T1000 (cell line): ENCODE data around the gene ST8SIA1.
"Not testable (repeated sequence)": the region's sequence is repeated elsewhere in the genome, so short reads cannot be mapped to it uniquely, and the experiment has no call there.

Experiments
- DNase-seq: peaks from one replicate; lab custom pipeline; 2025; ENCODE audit warnings: mixed read lengths; lab: John Stamatoyannopoulos, UW

ST8SIA1 gene

DNA sequence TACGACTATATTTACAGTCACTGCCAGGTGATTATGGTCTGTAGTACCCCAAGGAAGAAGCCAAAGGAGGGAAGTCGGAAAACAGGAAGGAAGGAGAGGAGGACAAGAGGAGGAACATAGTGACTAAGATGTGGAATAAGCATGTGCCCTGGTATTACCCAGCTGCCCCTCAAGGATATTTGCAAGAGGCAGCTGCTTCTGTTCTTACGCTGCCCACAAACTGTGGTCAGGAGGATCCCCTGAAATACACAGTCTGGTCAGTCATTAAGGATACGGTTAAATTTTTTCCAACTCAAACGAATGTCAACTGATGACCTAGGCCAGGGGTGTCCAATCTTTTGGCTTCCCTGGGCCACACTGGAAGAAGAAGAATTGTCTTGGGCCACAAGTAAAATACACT lies 162.0 kb downstream of the ST8SIA1 start:
- DNase-seq = no peak

DNA sequence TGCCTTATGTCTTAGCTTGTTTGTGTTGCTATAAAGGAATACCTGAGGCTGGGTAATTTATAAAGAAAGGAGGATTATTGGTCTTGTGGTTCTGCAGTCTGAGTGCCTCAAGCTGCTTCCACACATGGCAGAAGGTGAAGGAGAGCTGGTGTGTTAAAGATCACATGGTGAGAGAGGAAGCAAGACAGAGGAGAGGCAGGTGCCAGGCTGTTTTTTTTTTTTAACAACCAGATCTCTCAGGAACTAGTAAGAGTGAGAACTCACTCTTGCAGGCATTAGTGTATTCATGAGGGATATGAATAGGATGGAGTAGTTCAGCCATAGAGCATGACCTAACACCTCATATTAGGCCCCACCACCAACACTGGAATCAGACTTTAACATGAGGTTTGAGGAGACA lies 165.1 kb downstream of the ST8SIA1 start:
- DNase-seq = no peak

DNA sequence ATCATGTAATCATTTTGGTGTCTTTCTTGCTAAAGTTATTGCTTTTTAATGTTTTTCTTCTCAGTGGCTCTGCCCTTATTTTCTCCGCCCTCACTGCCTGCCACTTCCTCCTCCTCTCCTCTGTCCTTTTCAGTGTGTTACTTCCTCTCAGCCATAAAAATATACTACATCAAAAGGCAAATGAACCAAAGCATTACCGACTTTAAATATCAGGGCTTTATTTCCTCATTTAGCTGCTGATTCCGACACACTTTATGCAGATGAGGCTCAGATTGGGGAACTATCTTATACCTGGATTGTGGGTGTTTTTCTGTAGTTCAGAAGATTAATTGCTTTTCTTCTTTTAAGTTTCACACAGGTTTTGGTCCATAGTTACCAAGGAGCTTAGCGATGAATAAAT lies 170.4 kb downstream of the ST8SIA1 start:
- no peak for DNase-seq

DNA sequence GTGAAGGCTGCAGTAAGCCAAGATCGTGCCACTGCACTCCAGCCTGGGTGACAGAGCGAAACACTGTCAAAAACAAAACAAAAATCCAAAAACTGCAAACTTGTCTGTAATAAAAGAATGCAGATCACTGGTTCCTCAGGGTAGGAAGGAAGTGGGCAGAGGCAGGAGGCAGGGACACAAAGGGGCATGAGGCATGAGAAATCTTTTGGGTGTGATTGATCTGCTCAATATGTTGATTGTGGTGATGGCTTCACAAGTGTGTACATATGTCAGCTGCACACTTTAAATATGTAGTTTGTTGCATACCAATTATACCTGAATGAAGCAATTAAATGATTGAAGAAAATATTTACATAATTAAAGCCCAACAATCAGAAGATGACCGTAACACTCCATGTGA lies 170.9 kb downstream of the ST8SIA1 start:
- no peak for DNase-seq

DNA sequence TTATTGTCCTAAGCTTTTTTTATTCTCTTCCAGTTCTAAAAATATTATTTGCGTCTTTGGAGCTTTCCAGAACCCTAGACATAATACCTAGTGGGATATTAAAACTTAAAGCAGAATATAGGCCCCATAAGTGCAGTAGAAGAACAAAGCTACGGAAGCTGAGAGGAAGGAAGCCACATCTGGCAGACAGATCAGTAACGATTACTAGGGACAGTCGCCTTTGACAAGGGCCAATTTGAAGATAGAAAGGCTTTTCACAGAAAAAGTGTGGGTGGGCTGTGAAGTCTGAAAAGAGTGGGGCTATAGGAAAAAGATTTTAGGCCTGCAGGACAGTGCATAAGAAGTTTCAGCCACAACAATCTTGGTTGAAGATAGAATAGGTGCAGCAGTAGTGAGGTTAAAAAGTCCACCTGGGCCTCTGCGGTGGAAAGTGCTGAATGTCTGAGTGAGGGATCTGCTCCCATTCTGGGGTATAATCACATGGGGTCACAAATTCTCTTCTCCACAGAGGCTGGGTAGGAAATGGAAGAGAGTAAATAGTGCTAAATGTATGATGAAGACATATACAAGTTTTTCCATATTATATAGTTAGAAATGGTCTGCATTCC lies 174.0 kb downstream of the ST8SIA1 start:
- no peak for DNase-seq

DNA sequence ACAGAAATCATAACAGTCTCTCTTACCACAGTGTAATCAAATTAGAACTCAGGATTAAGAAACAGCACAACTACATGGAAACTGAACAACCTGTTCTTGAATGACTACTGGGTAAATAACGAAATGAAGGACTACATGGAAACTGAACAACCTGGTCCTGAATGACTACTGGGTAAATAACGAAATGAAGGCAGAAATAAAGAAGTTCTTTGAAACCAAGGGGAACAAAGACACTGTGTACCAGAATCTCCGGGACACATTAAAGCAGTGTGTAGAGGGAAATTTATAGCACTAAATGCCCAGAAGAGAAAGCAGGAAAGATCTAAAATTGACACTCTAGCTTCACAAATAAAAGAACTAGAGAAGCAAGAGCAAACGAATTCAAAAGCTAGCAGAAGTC lies 185.2 kb downstream of the ST8SIA1 start:
- not testable (repeated sequence) for DNase-seq

DNA sequence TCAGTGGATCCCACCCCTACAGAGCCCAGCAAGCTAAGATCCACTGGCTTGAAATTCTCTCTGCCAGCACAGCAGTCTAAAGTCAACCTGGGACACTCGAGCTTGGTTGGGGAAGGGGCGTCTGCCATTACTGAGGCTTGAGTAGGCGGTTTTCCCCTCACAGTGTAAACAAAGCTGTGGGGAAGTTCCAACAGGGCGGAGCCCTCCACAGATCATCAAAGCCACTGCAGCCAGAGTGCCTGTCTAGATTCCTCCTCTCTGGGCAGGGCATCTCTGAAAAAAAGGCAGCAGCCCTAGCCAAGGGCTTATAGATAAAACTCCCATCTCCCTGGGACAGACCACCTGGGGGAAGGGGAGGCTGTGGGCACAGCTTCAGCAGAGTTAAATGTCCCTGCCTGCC lies 187.8 kb downstream of the ST8SIA1 start:
- DNase-seq = not testable (repeated sequence)
